GM21423 (cell line): ENCODE measurements around the gene CNOT10.

Experiments
- ATAC-seq: cut with Tn5 transposase; IDR thresholded peaks from one replicate; pipeline ENCODE4 v1.9.1; 2021; ENCODE audit warnings: mild to moderate bottlenecking, moderate library complexity; ENCODE audit not compliant: unreplicated experiment

CNOT10 gene

GRCh38 chr3:32815841-32816438 lies 131.0 kb downstream of the CNOT10 start:
- no peak for ATAC-seq

DNA sequence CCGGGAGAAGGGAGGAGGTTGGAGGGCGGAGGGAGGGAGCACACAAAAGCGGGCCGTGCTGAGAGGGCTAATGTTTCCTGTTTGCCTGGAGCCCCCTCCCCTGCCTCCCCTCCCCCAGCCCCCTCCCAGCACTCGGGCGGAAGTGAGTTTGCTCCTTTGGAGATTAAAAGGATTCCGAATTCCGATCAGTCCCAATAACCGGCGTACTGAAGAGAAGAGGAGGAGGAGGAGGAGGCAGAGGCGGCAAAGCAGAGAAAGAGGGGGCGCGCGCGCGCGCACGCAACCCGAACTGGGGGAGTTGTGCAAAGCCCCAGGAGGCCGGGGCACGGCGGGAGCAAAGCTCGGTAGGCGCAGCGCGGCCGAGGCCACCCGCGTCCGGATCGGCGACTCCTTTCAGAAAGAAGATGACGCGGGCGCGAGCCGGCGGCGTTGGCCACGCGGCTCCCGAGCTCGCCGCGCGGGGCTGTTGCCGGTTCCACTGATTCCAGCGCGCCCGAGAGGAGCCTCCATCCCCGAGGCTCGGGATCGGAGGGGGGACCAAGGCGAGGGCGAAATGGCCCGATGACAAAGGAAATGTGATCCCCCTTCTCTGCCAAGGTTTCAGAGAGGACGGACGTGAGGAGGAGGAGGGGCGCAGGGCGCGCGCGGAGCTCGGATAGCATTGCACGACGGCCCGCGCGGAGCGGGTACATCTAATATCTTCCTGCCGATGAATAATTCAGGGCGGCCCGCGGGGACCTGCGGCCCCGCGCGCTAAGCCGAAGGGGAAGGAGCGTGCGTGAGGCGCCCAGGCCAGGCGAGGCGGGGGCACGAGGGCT lies 131.7 kb downstream of the CNOT10 start:
- ATAC-seq, result no peak

GRCh38 chr3:32817257-32817557 lies 132.2 kb downstream of the CNOT10 start:
- ATAC-seq, result no peak

DNA sequence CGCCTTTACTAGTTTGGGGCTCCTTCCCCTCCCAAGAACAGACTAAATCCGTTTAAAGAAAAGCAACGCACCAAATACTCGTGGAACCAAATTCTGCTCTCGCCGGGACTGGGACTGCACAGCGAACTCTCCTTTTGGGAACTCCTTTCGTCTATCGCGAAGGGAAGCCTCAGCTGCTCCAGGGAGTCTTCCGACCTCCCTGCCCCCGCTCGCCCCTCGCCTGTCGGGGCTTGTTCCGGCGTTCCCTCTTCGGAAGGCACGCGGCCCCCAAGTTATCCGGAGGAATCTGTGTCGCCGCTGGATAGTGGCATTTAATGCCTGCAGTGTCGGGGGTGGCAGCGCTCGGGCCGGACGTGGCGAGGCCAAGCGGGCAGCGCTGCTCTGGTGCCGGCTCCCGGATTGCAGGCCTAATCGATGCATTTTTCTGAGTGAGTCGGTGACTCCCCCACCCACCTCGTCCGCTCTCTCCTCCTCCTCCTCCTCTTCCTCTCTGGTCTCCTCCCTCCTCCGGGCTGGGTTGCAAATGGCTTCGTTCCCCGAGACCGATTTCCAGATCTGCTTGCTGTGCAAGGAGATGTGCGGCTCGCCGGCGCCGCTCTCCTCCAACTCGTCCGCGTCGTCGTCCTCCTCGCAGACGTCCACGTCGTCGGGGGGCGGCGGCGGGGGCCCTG lies 132.7 kb downstream of the CNOT10 start, which contains the start of gene TRIM71:
Gene TRIM71, plus strand, starts transcription at position 440 of the 671 bp plus-strand sequence. Its CDS starts 84 bp downstream, at position 524.
- peak; percentile 16 for ATAC-seq

- peak; percentile 30 for ATAC-seq
Measured at GRCh38 chr3:32818229-32818969, 133.4 kb downstream of the CNOT10 start.

DNA sequence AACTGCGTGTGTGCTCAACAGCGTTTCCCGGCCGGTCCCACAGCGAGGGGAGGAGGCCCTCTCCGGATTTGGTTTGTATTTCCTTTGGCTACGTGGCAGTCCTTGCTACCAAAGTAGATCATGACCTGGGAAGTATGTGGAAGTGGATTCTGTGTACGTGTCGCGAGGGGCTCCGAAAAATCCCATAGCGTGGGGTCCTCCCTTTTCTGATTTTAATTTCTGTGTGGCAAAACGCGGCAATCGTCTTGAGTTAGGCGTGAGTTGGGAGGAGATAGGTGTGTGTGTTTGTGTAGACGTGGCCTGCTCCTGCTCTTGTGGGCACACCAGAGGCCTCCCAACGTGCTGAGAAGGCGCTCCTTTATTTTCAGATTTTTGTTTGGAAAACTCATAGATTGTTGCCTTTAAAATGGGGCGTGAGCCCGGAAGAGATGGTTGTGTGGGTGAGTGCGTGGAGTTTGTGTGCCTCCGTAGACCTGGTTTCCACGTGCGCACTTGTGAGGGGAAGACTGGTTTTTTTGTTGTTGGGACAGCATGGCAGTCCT lies 134.1 kb downstream of the CNOT10 start:
- no peak for ATAC-seq

- no peak for ATAC-seq
Measured at GRCh38 chr3:32819551-32820348, 134.8 kb downstream of the CNOT10 start.

DNA sequence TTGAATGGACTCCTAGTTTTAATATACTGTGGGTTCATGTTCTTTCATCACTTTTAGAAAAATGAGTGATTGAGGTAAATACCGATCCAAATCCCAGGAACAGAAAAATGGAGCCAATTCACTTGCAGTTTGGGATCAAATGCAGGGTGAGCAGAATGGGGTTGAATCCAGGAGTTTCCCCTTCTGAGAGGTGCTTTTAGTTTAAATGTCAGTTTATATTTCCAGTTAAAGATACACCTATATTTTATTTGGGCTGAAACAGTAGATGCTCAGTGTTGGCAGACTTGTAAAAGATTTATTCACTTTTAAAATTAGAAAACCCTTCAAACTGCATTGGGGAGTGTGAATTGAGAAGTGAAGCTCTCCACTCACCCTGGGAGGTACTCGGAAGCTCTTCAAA lies 135.4 kb downstream of the CNOT10 start:
- no peak for ATAC-seq

DNA sequence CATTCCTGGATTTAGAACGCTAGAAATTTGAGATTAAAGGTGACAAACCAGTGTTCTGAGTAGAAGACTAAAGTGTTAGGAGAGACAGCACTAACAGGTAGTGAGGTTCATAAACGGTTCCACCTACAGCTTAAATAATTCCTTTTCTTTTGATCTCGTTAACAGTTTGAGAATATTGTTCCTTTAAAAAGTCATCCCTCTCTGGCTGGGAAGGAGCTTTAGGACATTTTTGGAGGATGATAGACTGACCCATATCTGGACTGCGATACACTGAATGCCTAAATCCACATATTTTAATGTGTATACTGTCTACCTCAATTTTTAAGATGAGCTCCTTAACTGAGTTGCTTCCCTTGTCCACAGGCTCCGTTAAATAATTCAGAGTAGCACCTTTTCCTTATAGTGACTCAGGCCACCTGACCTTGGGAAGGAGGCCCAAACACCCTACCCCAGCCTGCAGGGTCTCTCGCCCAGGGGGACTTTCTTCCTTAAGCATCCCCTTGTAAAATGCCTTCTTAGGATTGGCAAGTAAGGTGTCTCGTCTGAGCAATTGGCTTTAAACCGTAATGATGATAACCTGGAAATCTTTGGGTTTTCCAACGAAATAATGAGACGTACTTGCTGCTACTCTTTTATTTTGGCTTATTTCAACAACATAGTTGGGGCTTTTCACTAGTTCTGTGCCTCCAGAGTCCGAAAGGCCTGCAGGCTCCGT lies 136.1 kb downstream of the CNOT10 start:
- ATAC-seq, result no peak

GRCh38 chr3:32821686-32822296 lies 136.8 kb downstream of the CNOT10 start:
- no peak for ATAC-seq

DNA sequence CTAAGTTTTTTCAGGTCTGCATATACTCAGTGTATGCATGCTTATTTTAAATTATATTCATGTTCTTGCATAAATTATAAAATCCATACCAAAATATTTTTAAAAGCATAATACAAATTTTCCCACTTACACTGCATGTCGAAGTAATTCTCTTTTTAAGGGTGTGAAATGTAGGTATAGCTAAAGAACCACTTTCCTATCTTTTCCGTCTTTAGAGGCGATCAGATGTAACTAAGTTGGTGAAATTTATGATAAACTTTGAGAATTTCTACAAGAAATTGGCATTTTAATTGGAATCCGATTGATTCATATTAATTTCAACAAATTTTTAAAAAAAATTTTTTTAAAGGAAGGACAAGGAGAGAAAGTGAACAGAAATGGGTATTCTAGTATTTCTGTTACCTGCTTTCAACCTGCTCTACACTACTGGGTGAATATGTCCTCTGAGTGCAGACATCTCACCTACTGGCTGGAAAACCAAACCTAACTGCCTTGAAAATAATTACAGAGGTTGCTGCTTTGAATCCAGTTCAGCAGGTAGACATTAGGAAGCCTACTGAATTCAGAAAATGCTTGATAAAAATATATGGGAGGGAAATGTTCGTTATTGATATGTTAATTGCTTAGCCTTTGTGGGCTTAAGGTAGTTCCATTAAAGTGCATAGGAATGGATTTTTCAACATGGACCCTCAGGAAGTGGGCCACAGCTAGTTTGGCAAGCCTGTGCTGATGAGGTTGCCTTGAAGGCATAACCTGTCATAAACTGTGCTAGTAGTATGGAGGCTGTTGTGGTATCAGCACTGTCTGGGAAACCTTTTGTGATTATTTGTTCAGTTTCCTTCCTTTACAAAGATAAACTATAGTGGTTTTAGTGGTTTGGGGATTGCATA lies 137.9 kb downstream of the CNOT10 start:
- no peak for ATAC-seq
